Motor neuron (in vitro differentiated cells): ENCODE measurements around the gene ARL6IP5. TPM values are rescaled to one million over a fixed set of nuclear protein-coding genes. Genes with fewer than 3 reads are reported as not detected.
A peak's percentile ranks its signal among the peaks of the same experiment; 100 is the strongest.

Experiments used
- ATAC-seq, 8 experiments: fragments of 200-7000 bp; cut with Tn5 transposase; replicated peaks in 6 of 8; 2 replicates each; pipeline ENCODE4 v1.8.0; 2021; ENCODE audit warnings: mild to moderate bottlenecking in 8 of 8, moderate library complexity in 8 of 8
- H3K27ac ChIP-seq, 2 donors: fragments of 250-450 bp; sonication (Bioruptor Pico); 2 replicates each; pipeline ENCODE4 v1.9.0; 2021; ENCODE audit warnings: antibody characterized with exemption in 2 of 2, mild to moderate bottlenecking in 2 of 2, moderate library complexity in 1 of 2
- H3K4me1 ChIP-seq, 2 donors: fragments of 250-450 bp; sonication (Bioruptor Pico); replicated peaks in 1 of 2; 2 replicates each; pipeline ENCODE4 v1.6.1; 2021; ENCODE audit warnings: antibody characterized with exemption in 2 of 2, mild to moderate bottlenecking in 2 of 2, moderate library complexity in 1 of 2
- H3K4me3 ChIP-seq, 5 donors: fragments of 250-450 bp; sonication (Bioruptor Pico); 2 replicates each; pipeline ENCODE4 v1.9.0; 2021; ENCODE audit warnings: antibody characterized with exemption in 5 of 5, mild to moderate bottlenecking in 5 of 5, moderate library complexity in 4 of 5
- WGBS, 10 experiments: fragments of 450-650 bp; shearing (Covaris generic); methylation state at CpG; one replicate each; pipeline ENCODE4 v1.0.0; 2022; 5-methylcytosine and 5-hydroxymethylcytosine counted together
- in situ Hi-C, 9 experiments: fragments of 400-800 bp; cut with MboI; loops; one replicate each; pipeline ENCODE4 v1.15.0; 2021; ENCODE audit warnings: low sequenced_read_pairs in 9 of 9, low pct_unique_long_range_greater_than_20kb in 2 of 9; ENCODE audit not compliant: unreplicated experiment in 9 of 9
- total RNA-seq, 8 experiments: library from RNA; unstranded; fragments of 300-600 nt; gene quantifications; 2 replicates each; pipeline versions ENCODE4 v1.2.3 to v1.2.4, GENCODE V29; 2022

Gene ARL6IP5
- total RNA-seq, 8 experiments from 2014 or later = 50.9 to 181 (median 77.8) TPM

DNA sequence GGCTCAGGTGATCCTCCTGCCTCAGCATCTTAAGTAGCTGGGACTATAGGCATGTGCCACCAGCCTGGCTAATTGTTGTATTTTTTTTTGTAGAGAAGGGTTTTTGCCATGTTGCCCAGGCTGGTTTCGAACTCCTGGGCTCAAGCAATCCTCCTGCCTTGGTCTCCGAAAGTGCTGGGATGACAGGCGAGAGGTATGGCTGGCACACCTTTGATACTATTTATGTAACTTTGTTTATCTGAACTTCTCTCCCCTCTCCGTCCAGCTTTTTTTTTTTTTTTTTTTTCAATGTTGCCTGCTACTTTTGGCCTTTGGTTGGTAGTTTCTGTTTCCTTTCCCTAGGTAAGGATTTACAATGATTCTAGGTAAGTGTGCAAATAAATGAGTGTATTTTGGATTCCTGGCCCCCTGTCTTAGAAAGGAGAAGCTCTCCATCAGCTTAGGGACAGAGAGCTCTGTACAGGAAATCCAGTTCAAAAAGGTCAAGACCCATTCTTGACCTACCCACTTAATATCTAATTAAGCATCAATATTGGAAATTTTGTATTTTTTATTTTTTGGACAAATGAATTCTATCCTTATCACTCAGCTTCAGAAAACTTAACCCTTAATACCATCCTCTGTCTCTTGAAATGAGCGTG, 6.8 kb downstream of the ARL6IP5 start:
- Histone ChIP-seq H3K27ac (no peak overlapping the region), H3K4me1 (peaks cover 31 to 37% of the 10 kb centered on the region in 2 donors), H3K4me3 (no peak overlapping the region)
- no peak for ATAC-seq
- 65 to 100% (median 89%) methylated on average over 1 to 5 of the region's 5 CpGs for whole genome bisulfite sequencing, 10 experiments
- in situ Hi-C loops = no loop called here

- peaks cover 26 to 32% of the 10 kb centered on the region in 2 donors for H3K4me1 ChIP-seq
- H3K27ac ChIP-seq = peak overlapping the region in 1 of 2 donors; percentile 23
- no peak overlapping the region for H3K4me3 ChIP-seq
- in situ Hi-C loops = no loop called here
- peak in 7 of 8 experiments; percentile 7 to 92 (median 80) for ATAC-seq
- 40 to 88% (median 66%) methylated on average over 1 to 4 of the region's 4 CpGs for WGBS, 10 experiments
Measured at GRCh38 chr3:69092030-69092516, 7.3 kb downstream of the ARL6IP5 start.

DNA sequence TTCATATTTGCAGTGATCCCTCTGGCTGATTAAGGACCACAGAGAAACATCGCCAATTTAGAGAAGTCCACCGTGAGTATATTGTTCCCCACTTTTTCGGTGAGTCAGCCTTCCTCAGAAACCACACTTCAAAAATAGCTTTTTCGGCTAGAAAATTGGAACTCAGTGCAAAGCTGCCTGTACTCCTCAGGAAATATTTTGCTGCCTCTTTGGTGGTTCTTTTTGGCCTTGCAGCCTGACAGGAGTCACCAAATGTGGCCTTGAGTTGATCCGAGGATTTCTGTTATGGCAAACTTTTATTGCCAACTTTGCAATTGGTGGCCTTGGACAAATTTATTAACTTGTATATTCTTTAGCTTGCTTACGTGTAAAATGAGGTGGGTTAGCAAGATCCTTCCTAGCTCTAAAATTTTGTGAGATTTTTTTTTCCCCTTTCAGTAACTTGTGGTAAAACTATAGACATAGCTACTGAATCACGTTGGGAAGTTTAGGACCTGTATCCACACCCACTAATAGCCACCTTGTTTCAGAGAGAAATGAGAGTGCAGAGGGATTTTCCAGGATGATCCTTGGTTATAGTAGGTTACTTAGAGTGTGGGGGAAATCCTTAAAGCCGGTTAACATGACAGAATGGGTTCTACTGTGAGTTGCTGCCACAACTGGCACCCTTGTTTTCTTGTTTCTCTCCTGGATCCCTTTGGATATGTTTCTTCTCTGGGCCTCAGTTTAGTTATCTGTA, 9.9 kb downstream of the ARL6IP5 start:
- no peak overlapping the region for H3K27ac ChIP-seq
- H3K4me3 ChIP-seq = no peak overlapping the region
- in situ Hi-C loops = no loop called here
- no peak for ATAC-seq
- 28 to 100% (median 85%) methylated on average over 1 to 8 of the region's 8 CpGs; no CpG with 5 or more reads in 1 of the 10 experiments for WGBS, 10 experiments
- peaks cover 14 to 17% of the 10 kb centered on the region in 2 donors for H3K4me1 ChIP-seq

DNA sequence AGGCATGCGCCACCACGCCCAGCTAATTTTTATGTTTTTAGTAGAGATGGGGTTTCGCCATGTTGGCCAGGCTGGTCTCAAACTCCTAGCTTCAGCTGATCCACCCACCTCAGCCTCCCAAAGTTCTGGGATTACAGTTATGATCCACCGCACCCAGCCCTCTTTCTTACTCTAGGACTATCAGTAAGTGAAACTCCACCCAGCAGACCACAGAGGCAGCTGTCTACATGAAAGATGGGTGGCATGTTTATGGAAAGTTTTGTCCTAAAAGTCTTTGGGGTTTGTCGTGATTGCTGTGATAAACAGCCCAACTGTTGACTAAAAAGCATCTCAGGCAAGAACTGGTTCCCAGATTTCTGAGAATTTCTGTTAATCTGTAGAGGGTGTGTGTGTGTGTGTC, 10.9 kb downstream of the ARL6IP5 start:
- Histone ChIP-seq H3K4me3 (no peak overlapping the region), H3K27ac (no peak overlapping the region), H3K4me1 (peaks cover 10 to 12% of the 10 kb centered on the region in 2 donors)
- ATAC-seq = peak in 3 of 8 experiments; percentile 47 to 83 (median 62)
- WGBS, 10 experiments = 71 to 100% (median 100%) methylated on average over 1 to 4 of the region's 5 CpGs; no CpG with 5 or more reads in 3 of the 10 experiments
- in situ Hi-C loops = no loop called here

DNA sequence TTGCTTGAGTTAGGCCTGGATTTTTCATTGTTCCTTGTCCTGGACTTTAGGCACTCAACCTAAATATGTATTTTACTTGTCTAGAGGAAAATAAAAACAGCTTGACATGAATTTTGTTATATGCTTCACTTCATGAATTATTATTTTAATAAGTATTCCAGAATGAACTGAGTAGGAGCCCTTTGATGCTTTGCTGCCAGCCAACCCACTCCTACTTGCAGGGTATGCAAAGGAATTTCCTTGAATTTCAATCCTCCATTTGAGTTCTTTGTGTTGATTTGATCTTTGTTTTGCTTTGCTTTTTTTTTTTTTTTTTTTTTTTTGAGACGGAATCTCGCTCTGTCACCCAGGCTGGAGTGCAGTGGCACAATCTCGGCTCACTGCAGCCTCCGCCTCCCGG, 11.6 kb downstream of the ARL6IP5 start:
- ATAC-seq = no peak

DNA sequence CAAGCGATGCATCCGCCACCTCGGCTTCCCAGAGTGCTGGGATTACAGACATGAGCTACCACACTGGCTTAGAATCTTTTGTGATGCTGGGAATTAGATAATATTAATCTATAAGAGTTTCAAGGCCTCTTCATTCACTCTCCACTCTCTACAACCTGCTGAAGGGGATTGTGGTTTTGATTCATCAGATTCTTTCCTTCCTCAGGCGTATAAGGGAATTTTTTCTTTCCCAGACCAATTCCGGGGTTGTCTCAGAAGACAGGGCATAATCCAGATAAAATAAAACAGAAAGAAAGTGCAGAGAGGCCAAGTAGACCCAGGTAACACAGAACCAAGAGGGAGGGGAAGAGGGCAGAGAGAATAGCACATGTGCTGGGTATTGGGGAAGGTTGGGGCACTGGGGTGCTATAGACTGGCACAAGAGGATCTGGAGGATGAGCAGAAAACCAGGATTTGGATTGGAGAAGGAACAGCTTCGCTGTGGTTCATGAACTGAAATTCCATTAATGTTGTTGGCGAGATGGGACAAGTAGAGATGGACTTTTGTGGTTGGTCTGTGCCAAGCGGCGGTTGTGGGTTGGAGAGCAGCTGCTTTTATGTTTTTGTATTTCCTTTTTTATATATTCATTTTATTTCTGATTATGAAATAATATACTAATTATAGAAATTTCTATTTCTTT, 12.8 kb downstream of the ARL6IP5 start:
- Histone ChIP-seq H3K27ac (no peak overlapping the region), H3K4me3 (no peak overlapping the region), H3K4me1 (peaks cover 1 to 2% of the 10 kb centered on the region in 2 donors)
- in situ Hi-C loops = no loop called here
- WGBS, 10 experiments = 90 to 100% (median 100%) methylated on average over 1 to 9 of the region's 9 CpGs; no CpG with 5 or more reads in 1 of the 10 experiments
- no peak for ATAC-seq

More for the DNA sequence above, 11.6 kb downstream of the ARL6IP5 start:
- no peak overlapping the region for H3K4me3 ChIP-seq
- peaks cover 10 to 12% of the 10 kb centered on the region in 2 donors for H3K4me1 ChIP-seq
- H3K27ac ChIP-seq = no peak overlapping the region
- 60 to 100% (median 84%) methylated on average over 1 to 2 of the region's 5 CpGs; no CpG with 5 or more reads in 4 of the 10 experiments for WGBS, 10 experiments
- in situ Hi-C loops = no loop called here

GRCh38 chr3:69099576-69099975, 14.8 kb downstream of the ARL6IP5 start:
- WGBS, 10 experiments = 67 to 100% (median 86%) methylated on average over 1 to 4 of the region's 4 CpGs; no CpG with 5 or more reads in 1 of the 10 experiments
- Histone ChIP-seq H3K4me3 (no peak overlapping the region), H3K4me1 (no peaks in the 10 kb centered on the region), H3K27ac (no peak overlapping the region)
- ATAC-seq = no peak
- in situ Hi-C loops = no loop called here

GRCh38 chr3:69102384-69102783, 17.6 kb downstream of the ARL6IP5 start:
- in situ Hi-C loops = no loop called here
- no peak overlapping the region for H3K4me3 ChIP-seq
- H3K4me1 ChIP-seq = no peaks in the 10 kb centered on the region
- ATAC-seq = no peak
- no peak overlapping the region for H3K27ac ChIP-seq
- WGBS, 10 experiments = 70 to 100% (median 98%) methylated on average over 2 to 4 of the region's 4 CpGs; no CpG with 5 or more reads in 5 of the 10 experiments

- Histone ChIP-seq H3K4me3 (no peak overlapping the region), H3K27ac (no peak overlapping the region), H3K4me1 (no peaks in the 10 kb centered on the region)
- in situ Hi-C loops = no loop called here
- 50 to 100% (median 88%) methylated on average over 1 to 3 of the region's 3 CpGs; no CpG with 5 or more reads in 1 of the 10 experiments for WGBS, 10 experiments
- ATAC-seq = no peak
Measured at GRCh38 chr3:69103123-69103522, 18.4 kb downstream of the ARL6IP5 start.

GRCh38 chr3:69104586-69104985, 19.8 kb downstream of the ARL6IP5 start:
- ATAC-seq = no peak
- Histone ChIP-seq H3K4me1 (no peaks in the 10 kb centered on the region), H3K27ac (no peak overlapping the region), H3K4me3 (no peak overlapping the region)
- 80 to 98% (median 90%) methylated on average over 4 to 8 of the region's 8 CpGs for WGBS, 10 experiments
- in situ Hi-C loops = no loop called here

DNA sequence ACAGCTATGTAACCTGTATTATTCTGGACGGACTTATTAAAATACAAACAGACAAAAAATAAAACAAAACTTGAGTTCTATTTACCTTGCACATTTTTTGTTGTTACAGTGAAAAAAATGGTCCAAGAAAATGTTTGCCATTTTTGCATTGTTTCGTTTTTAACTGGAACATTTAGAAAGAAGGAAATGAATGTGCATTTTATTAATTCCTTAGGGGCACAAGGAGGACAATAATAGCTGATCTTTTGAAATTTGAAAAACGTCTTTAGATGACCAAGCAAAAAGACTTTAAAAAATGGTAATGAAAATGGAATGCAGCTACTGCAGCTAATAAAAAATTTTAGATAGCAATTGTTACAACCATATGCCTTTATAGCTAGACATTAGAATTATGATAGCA, 20.6 kb downstream of the ARL6IP5 start:
- Histone ChIP-seq H3K4me1 (no peaks in the 10 kb centered on the region), H3K4me3 (no peak overlapping the region), H3K27ac (no peak overlapping the region)
- in situ Hi-C loops = no loop called here
- 37 to 100% (median 71%) methylated on average over 1 to 3 of the region's 3 CpGs for WGBS, 10 experiments
- ATAC-seq = no peak

DNA sequence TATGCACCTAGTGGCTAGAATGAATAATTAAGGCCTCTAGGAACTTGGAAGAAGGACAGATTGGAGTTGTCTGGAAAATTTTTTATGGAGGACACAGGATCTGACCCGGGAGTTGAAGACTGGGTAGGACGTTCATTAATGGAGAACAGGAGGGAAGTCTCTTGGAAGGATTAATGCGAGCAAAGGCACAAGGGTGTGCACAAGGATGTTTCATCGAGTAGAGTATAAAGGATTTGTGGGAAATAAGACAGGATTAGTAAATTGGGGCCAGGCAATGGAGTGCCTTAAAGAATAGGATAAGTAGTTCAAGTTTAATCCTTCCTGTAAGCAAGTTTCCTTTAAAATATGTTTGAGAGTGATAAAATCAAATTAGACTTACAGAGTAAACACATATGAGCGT, 23.1 kb downstream of the ARL6IP5 start:
- H3K4me1 ChIP-seq = peaks cover 0 to 4% of the 10 kb centered on the region in 2 donors
- H3K4me3 ChIP-seq = no peak overlapping the region
- in situ Hi-C loops = no loop called here
- 53 to 94% (median 82%) methylated on average over 2 to 5 of the region's 5 CpGs for WGBS, 10 experiments
- H3K27ac ChIP-seq = no peak overlapping the region
- no peak for ATAC-seq

DNA sequence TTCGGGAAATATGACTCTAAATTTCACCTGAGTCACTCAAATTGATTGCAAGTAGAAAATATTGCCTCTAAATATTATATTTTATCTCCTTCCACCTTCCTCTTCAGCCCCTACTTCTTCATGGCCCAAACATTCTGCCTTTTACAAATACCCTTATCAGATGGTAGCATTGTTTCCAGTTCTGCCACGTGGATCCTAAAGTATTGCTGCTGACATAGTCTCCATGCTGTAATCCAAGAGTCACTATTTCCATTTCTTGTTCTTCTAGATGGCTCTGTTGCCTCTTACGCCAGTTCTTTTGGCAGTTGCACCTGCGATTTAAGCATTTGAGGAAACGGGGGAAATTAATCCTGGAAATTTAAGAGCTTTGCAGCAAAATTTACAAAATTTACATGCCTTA, 24.1 kb downstream of the ARL6IP5 start:
- no peak overlapping the region for H3K4me3 ChIP-seq
- H3K4me1 ChIP-seq = peaks cover 0 to 4% of the 10 kb centered on the region in 2 donors
- no peak for ATAC-seq
- H3K27ac ChIP-seq = no peak overlapping the region
- WGBS, 10 experiments = 53 to 97% (median 90%) methylated on average over 2 to 5 of the region's 5 CpGs; no CpG with 5 or more reads in 1 of the 10 experiments
- in situ Hi-C loops = no loop called here
